SKM-1 (cell line): ENCODE data around the gene PCDHA6.
"Not testable (repeated sequence)": the region's sequence is repeated elsewhere in the genome, so short reads cannot be mapped to it uniquely, and the experiment has no call there.

Experiments used
- DNase-seq: peaks from one replicate; lab custom pipeline; 2025; ENCODE audit not compliant: unreplicated experiment; lab: John Stamatoyannopoulos, UW

The PCDHA6 gene

GRCh38 chr5:140808889-140809291 lies 18.9 kb upstream of the PCDHA6 start:
- no peak for DNase-seq

GRCh38 chr5:140821375-140822280 lies 6.1 kb upstream of the PCDHA6 start, which contains the start of gene PCDHA5:
PCDHA5 (plus strand) TSS chr5:140821613.
- no peak for DNase-seq

GRCh38 chr5:140822281-140822629 lies 5.5 kb upstream of the PCDHA6 start:
- no peak for DNase-seq

DNA sequence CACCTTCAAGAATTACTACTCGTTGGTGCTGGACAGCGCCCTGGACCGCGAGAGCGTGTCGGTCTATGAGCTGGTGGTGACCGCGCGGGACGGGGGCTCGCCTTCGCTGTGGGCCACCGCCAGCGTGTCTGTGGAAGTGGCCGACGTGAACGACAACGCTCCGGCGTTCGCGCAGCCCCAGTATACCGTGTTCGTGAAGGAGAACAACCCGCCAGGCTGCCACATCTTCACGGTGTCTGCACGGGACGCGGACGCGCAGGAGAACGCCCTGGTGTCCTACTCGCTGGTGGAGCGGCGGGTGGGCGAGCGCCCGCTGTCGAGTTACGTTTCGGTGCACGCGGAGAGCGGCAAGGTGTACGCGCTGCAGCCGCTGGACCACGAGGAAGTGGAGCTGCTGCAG lies 4.8 kb upstream of the PCDHA6 start:
- not testable (repeated sequence) for DNase-seq

GRCh38 chr5:140823475-140823874 lies 4.3 kb upstream of the PCDHA6 start:
- DNase-seq: no peak

GRCh38 chr5:140828362-140828737 lies 590 bp downstream of the PCDHA6 start:
- DNase-seq: no peak

DNA sequence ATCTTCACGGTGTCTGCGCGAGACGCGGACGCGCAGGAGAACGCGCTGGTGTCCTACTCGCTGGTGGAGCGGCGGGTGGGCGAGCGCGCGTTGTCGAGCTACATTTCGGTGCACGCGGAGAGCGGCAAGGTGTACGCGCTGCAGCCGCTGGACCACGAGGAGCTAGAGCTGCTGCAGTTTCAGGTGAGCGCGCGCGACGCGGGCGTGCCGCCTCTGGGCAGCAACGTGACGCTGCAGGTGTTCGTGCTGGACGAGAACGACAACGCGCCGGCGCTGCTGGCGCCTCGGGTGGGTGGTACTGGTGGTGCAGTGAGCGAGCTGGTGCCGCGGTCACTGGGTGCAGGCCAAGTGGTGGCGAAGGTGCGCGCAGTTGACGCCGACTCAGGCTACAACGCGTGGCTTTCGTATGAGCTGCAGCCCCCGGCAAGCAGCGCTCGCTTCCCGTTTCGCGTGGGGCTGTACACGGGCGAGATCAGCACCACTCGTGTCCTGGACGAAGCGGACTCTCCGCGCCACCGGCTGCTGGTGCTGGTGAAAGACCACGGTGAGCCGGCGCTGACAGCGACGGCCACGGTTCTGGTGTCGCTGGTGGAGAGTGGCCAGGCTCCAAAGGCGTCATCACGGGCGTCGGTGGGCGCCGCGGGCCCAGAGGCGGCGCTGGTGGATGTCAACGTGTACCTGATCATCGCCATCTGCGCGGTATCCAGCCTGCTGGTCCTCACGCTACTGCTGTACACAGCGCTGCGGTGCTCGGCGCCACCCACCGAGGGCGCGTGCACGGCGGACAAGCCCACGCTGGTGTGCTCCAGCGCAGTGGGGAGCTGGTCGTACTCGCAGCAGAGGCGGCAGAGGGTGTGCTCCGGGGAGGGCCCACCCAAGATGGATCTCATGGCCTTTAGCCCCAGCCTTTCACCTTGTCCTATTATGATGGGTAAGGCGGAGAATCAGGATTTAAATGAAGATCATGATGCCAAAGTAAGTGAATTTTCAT lies 2.0 kb downstream of the PCDHA6 start:
- not testable (repeated sequence) for DNase-seq

GRCh38 chr5:140833993-140834392 lies 6.2 kb downstream of the PCDHA6 start, which contains the start of gene PCDHA7:
PCDHA7 (plus strand) TSS chr5:140834269; CDS start chr5:140834384, 115 bp downstream.
- DNase-seq: no peak

DNA sequence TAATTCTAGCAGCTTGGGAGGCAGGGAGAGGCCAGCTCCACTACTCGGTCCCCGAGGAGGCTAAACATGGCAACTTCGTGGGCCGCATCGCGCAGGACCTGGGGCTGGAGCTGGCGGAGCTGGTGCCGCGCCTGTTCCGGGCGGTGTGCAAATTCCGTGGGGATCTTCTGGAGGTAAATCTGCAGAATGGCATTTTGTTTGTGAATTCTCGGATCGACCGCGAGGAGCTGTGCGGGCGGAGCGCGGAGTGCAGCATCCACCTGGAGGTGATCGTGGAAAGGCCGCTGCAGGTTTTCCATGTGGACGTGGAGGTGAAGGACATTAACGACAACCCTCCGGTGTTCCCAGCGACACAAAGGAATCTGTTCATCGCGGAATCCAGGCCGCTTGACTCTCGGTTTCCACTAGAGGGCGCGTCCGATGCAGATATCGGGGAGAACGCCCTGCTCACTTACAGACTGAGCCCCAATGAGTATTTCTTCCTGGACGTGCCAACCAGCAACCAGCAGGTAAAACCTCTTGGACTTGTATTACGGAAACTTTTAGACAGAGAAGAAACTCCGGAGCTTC lies 6.8 kb downstream of the PCDHA6 start:
- not testable (repeated sequence) for DNase-seq

DNA sequence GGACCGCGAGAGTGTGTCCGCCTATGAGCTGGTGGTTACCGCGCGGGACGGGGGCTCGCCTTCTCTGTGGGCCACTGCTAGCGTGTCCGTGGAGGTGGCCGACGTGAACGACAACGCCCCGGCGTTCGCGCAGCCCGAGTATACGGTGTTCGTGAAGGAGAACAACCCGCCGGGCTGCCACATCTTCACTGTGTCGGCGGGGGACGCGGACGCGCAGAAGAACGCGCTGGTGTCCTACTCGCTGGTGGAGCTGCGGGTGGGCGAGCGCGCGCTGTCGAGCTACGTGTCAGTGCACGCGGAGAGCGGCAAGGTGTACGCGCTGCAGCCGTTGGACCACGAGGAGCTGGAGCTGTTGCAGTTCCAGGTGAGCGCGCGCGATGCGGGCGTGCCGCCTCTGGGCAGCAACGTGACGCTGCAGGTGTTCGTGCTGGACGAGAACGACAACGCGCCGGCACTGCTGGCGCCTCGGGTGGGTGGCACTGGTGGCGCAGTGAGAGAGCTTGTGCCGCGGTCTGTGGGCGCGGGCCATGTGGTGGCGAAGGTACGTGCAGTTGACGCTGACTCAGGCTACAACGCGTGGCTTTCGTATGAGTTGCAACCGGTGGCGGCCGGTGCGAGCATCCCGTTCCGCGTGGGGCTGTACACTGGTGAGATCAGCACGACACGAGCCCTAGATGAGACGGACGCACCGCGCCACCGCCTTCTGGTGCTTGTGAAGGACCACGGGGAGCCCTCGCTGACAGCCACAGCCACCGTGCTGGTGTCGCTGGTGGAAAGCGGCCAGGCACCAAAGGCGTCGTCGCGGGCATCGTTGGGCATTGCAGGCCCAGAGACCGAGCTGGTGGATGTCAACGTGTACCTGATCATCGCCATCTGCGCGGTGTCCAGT lies 8.1 kb downstream of the PCDHA6 start:
- no peak for DNase-seq

- no peak for DNase-seq
These were observed 13.5 kb downstream of the PCDHA6 start, which contains the start of gene PCDHA8 for GRCh38 chr5:140840978-140841962. PCDHA8 (plus strand) TSS chr5:140841187; CDS start chr5:140841322, 135 bp downstream.

- DNase-seq: no peak
These were observed 15.3 kb downstream of the PCDHA6 start for GRCh38 chr5:140842798-140843733.

DNA sequence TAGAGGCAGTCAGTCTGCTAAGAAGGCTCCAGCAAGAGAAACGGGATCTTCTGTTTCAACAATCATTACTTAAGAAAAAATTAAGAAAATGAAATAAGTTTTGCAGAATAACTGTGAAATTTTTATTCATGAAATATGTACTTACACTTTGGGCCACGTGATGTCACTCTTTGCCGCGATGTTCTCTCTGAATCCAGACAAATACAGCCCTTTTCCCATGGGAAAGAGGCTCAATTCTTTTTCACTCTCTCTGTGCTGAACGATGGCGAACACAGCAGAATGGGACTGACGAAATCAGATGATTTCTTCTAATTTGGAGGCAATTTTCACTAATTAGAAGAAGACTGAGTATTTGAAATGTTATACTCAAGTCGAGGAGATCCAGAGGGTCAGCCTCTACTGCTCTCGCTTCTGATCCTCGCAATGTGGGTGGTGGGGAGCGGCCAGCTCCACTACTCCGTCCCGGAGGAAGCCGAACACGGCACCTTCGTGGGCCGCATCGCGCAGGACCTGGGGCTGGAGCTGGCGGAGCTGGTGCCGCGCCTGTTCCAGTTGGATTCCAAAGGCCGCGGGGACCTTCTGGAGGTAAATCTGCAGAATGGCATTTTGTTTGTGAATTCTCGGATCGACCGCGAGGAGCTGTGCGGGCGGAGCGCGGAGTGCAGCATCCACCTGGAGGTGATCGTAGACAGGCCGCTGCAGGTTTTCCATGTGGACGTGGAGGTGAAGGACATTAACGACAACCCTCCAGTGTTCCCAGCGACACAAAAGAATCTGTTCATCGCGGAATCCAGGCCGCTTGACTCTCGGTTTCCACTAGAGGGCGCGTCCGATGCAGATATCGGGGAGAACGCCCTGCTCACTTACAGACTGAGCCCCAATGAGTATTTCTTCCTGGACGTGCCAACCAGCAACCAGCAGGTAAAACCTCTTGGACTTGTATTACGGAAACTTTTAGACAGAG lies 20.7 kb downstream of the PCDHA6 start, which contains the start of gene PCDHA9:
Gene PCDHA9, plus strand, starts transcription at position 244 of the 964 bp plus-strand sequence. Its CDS starts 114 bp downstream, at position 358.
- not testable (repeated sequence) for DNase-seq

DNA sequence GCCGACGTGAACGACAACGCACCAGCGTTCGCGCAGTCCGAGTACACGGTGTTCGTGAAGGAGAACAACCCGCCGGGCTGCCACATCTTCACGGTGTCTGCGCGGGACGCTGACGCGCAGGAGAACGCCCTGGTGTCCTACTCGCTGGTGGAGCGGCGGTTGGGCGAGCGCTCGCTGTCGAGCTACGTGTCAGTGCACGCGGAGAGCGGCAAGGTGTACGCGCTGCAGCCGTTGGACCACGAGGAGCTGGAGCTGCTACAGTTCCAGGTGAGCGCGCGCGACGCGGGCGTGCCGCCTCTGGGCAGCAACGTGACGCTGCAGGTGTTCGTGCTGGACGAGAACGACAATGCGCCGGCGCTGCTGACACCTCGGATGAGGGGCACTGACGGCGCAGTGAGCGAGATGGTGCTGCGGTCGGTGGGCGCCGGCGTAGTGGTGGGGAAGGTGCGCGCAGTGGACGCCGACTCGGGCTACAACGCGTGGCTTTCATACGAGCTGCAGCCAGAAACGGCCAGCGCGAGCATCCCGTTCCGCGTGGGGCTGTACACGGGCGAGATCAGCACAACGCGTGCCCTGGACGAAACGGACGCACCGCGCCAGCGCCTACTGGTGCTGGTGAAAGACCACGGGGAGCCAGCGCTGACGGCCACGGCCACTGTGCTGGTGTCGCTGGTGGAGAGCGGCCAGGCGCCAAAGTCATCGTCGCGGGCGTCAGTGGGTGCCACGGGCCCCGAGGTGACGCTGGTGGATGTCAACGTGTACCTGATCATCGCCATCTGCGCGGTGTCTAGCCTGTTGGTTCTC lies 22.3 kb downstream of the PCDHA6 start:
- not testable (repeated sequence) for DNase-seq

- DNase-seq: no peak
These were observed 28.3 kb downstream of the PCDHA6 start, which contains the start of gene PCDHA10 for GRCh38 chr5:140855772-140856674. PCDHA10 (plus strand) TSS chr5:140855897; CDS start chr5:140856049, 152 bp downstream.
